Stomach (tissue), 4 donors: ENCODE measurements around the gene RCAN2.

Experiments
- CTCF ChIP-seq, 7 experiments: fragments of 450-650 bp in 4 of 7; fragments of 200-600 bp in 3 of 7; sonication (generic) in 3 of 7; IDR thresholded peaks; one replicate each; pipeline ENCODE4 v1.5.1; 2016 to 2019; ENCODE audit warnings: antibody characterized with exemption in 7 of 7, control low read depth in 2 of 7, mild to moderate bottlenecking in 1 of 7
- POLR2A ChIP-seq, 4 donors: fragments of 450-650 bp; IDR thresholded peaks; one replicate each; pipeline ENCODE4 v1.6.1; 2016; ENCODE audit warnings: antibody characterized with exemption in 4 of 4, control low read depth in 2 of 4, mild to moderate bottlenecking in 1 of 4, moderate library complexity in 1 of 4
- POLR2AphosphoS5 ChIP-seq, 3 donors: sonication (generic); formaldehyde crosslinking; IDR thresholded peaks; one replicate each; pipeline ENCODE4 v1.6.1; 2016; ENCODE audit warnings: antibody characterized with exemption in 3 of 3

- TF ChIP-seq CTCF (IDR thresholded peaks at IDR 0.05) (no peak), POLR2A (IDR thresholded peaks at IDR 0.05) (no peak), POLR2AphosphoS5 (IDR thresholded peaks at IDR 0.05) (no peak)
These were observed 78.6 kb downstream of the RCAN2 start for GRCh38 chr6:46412662-46413061.
